IPS-NIHi7 (cell line): Measurements from ENCODE around the gene RNASE9.
"Not testable (repeated sequence)": the region's sequence is repeated elsewhere in the genome, so short reads cannot be mapped to it uniquely, and the experiment has no call there.

Experiments
- DNase-seq: peaks from one replicate; pipeline ENCODE4 v3.0.0; 2012; ENCODE audit warnings: mixed read lengths; ENCODE audit errors: extremely low spot score

Gene RNASE9

GRCh38 chr14:20522332-20522731, 38.5 kb downstream of the RNASE9 start:
- no peak for DNase-seq

DNA sequence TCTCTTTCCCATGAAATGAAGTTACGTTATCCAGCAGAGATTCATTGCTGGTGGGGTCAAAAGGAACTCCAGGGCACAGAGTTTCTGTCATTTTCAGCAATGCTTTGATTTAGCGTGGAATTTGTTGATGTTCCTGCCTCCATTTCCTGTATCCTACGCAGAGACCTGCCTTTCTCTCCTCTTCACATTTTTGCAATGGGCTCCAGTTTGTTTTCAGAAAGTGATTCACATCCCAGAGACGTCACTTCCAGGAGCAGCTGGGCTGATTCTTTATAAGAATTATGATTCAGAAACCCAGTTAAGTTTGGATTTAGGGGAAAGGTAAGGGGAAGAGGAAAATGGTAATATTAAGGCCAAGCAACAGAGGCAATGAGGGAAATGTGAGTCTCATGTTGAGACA, 43.9 kb downstream of the RNASE9 start:
- DNase-seq, result no peak

GRCh38 chr14:20515846-20516245, 45.0 kb downstream of the RNASE9 start:
- no peak for DNase-seq

- no peak for DNase-seq
Measured at GRCh38 chr14:20512177-20512905, 48.5 kb downstream of the RNASE9 start.

GRCh38 chr14:20508367-20508766, 52.5 kb downstream of the RNASE9 start:
- DNase-seq, result no peak

GRCh38 chr14:20507537-20507936, 53.3 kb downstream of the RNASE9 start:
- not testable (repeated sequence) for DNase-seq

DNA sequence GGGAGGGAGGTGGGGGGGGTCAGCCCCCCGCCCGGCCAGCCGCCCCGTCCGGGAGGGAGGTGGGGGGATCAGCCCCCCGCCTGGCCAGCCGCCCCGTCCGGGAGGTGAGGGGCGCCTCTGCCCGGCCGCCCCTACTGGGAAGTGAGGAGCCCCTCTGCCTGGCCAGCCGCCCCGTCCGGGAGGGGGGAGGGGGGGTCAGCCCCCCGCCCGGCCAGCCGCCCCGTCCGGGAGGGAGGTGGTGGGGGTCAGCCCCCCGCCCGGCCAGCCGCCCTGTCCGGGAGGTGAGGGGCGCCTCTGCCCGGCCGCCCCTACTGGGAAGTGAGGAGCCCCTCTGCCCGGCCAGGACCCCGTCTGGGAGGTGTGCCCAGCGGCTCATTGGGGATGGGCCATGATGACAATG, 54.1 kb downstream of the RNASE9 start:
- not testable (repeated sequence) for DNase-seq

DNA sequence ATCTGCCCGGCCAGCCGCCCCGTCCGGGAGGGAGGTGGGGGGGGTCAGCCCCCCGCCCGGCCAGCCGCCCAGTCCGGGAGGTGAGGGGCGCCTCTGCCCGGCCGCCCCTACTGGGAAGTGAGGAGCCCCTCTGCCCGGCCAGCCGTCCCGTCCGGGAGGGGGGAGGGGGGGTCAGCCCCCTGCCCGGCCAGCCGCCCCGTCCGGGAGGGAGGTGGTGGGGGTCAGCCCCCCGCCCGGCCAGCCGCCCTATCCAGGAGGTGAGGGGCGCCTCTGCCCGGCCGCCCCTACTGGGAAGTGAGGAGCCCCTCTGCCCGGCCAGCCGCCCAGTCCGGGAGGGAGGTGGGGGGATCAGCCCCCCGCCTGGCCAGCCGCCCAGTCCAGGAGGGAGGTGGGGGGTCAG, 54.6 kb downstream of the RNASE9 start:
- not testable (repeated sequence) for DNase-seq
